ENCODE data around the gene DVL2.

- TF ChIP-seq ZFP3 (CRISPR knock-in tag; IDR thresholded peaks at IDR 0.05) (no peak), TCF4 (CRISPR knock-in tag; IDR thresholded peaks at IDR 0.05; ENCODE audit: borderline replicate concordance) (no peak), PATZ1 (CRISPR knock-in tag; IDR thresholded peaks at IDR 0.05; ENCODE audit: borderline replicate concordance) (no peak), TSHZ2 (CRISPR knock-in tag; IDR thresholded peaks at IDR 0.05) (no peak), BACH2 (CRISPR knock-in tag; IDR thresholded peaks at IDR 0.05; ENCODE audit: borderline replicate concordance) (no peak), ARNTL (CRISPR knock-in tag; IDR thresholded peaks at IDR 0.05; ENCODE audit: borderline replicate concordance, low read depth) (no peak)
Observed at GRCh38 chr17:7216242-7217112, 17.8 kb downstream of the DVL2 start.
